GM21390 (cell line): ENCODE data around the gene RPF1.
A peak's percentile ranks its signal among the peaks of the same experiment; 100 is the strongest.
"Not testable (repeated sequence)": the region's sequence is repeated elsewhere in the genome, so short reads cannot be mapped to it uniquely, and the experiment has no call there.

Source experiments
- ATAC-seq: cut with Tn5 transposase; IDR thresholded peaks from one replicate; pipeline ENCODE4 v1.9.1; 2021; ENCODE audit not compliant: unreplicated experiment

RPF1 gene

DNA sequence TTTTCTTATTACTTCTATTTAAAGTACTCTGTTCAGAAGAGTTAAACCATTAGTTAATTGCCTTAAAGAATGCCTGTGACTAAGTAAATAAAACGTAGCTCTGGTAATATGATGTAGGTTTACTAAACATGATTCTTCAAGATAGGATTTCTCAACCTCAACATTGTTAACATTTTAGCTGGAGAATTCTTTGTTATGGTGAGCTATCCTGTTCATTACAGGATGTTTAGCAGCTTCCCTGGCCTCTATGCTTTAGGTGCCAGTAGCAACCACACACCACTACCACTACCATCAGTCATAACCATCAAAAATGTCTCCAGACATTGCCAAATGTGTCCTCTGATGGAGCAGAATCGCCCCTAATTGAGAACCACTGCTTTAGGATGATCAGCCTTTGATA lies 10.7 kb downstream of the RPF1 start:
- no peak for ATAC-seq

GRCh38 chr1:84492726-84493125 lies 13.7 kb downstream of the RPF1 start:
- no peak for ATAC-seq

- ATAC-seq, result no peak
Observed at GRCh38 chr1:84493747-84494146, 14.7 kb downstream of the RPF1 start.

DNA sequence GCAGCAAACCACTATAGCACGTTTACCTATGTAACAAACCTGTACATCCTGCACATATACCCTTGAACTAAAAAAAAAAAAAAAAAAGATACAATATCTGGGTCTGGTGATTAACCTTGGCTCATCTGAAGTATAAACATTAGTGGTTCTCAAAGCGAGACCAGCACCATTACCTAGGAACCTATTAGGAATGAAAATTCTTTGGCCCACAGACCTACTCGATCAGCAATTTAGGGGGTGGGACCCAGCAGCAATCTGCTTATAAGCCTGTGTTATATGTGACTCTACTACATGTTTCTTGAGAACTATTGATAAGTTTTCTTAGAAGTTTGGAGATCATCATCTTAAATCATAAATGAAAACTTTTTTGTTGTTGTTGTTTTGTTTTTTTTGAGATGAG lies 17.4 kb downstream of the RPF1 start:
- no peak for ATAC-seq

GRCh38 chr1:84497631-84498275 lies 18.7 kb downstream of the RPF1 start:
- ATAC-seq, result no peak

- no peak for ATAC-seq
Observed at GRCh38 chr1:84502927-84503326, 23.9 kb downstream of the RPF1 start.

GRCh38 chr1:84504580-84505492 lies 25.8 kb downstream of the RPF1 start:
- no peak for ATAC-seq

GRCh38 chr1:84505493-84506001 lies 26.5 kb downstream of the RPF1 start:
- ATAC-seq, result peak; percentile 31

GRCh38 chr1:84506002-84506728 lies 27.1 kb downstream of the RPF1 start, which contains the start of the genes GNG5 and SPATA1:
Gene GNG5, minus strand, starts transcription at chr1:84506581. Its CDS starts 490 bp downstream, at chr1:84506091.
Gene SPATA1, plus strand, starts transcription at chr1:84506386. Its CDS starts 9,974 bp downstream, at chr1:84516360.
- ATAC-seq, result peak; percentile 79

DNA sequence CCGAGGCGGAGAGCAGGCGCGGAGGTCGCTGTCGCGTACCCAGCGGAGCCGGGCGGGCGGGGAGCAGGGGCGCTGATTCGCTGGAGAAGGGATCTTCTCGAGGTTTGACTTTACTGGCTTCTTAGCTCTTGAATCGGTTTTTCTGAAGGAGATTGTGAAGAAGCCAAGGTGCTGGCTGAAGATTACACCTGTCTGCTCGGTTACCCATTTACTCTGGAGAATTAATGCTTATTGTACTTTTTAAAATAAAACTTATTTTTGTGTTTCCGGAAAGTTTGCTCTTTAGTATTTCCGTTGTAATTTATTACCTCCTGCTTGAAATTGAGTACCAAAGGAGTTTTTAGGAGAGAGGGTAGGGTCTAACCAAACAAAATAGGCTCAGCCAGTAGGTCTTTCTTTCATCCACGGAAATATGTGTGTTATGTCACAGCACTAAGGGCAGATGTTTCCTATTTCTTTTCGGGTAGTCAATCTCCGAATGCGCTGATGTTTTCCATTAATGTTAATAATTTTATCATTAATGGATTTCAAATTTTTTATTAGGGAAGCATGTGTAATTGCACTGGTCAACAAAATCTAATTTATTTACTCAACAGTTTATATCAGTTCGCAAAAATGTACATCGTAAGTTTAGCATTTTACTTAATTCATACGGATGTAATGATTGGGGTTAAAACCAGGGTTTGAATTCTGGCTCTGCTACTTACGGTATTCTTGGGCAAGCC lies 27.8 kb downstream of the RPF1 start:
- no peak for ATAC-seq

DNA sequence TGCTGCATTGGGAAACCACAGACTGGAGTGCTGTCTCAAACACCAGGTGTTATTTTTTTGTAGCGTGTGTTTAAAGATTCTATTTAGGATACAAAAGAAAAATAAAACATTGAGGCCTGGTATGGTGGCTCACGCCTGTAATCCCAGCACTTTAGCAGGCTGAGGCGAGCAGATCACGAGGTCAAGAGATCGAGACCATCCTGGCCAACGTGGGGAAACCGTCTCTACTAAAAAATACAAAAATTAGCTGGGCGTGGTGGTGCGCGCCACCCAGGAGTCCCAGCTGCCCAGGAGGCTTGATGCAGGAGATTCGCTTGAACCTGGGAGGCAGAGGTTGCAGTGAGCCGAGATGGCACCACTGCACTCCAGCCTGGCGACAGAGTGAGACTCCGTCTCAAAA lies 28.8 kb downstream of the RPF1 start:
- ATAC-seq, result not testable (repeated sequence)

- no peak for ATAC-seq
Observed at GRCh38 chr1:84508510-84508909, 29.4 kb downstream of the RPF1 start.

- no peak for ATAC-seq
Observed at GRCh38 chr1:84509029-84509428, 30.0 kb downstream of the RPF1 start.

DNA sequence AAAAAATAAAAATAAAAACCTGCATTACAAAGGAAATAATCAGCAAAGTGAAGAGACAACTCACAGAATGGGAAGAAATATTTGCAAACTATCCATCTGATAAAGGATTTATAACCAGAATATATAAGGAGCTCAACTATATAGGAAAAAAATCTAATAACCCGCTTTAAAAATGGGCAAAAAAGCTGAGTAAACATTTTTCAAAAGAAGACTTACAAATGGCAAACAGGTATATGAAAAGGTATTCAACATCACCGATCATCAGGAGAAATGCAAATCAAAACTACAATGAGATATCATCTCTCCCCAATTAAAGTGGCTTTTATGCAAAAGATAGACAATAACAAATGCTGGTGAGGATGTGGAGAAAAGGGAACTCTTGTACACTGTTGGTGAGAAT lies 31.1 kb downstream of the RPF1 start:
- ATAC-seq, result no peak

- no peak for ATAC-seq
Observed at GRCh38 chr1:84510668-84511067, 31.6 kb downstream of the RPF1 start.

DNA sequence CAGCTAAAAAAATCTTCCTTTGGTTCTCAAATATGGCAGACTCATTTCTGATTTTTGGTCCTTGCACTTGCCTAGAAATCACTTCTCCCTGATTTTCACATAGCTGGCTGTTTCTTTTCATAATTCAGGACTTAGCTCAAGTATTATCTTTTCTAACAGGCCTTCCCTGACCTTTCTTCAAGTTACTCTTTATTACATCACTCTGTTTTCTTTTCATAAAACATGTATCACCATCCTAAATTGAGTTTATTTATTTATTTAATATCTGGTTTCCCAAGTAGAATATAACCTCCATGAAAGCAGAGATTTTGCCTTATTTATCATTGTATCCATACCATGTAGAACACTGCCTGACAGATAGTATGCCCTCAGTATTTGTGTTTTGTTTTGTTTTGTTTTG lies 45.5 kb downstream of the RPF1 start:
- ATAC-seq, result no peak

DNA sequence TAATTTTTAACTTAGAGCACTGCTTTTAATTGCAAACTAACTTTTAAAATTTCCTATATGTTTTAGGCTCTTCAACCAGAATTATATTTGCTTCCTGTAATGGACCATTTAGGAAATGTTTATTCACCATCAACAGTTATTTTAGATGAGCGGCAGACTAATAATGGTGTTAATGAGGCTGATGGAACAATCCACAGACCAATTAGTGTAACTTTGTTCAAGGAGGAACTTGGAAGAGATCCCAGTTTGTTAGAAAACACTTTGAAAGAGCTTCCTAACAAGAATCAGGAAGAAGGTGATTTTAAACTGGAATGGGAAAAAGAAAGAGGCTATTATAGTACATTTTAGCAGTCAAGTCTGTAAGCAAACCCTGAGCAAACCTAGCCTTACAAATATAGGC lies 46.7 kb downstream of the RPF1 start:
- ATAC-seq, result no peak

DNA sequence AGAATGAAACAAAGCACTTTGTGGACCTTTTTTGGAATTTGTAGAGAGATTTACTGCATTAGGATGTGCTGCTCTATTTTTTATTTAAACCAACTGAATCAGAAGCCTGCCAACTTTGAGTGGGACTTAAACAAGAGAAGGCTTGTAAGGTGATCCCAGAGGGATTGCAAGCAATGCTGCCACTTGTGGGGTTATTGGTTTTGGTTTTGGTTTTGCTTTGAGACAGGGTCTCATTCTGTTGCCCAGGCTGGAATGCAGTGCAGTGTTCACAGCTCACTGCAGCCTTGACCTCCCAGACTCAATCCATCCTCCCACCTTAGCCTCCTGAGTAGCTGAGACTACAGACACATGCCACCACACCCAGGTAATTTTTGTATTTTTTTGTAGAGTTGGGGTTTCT lies 59.5 kb downstream of the RPF1 start:
- ATAC-seq, result peak; percentile 67

DNA sequence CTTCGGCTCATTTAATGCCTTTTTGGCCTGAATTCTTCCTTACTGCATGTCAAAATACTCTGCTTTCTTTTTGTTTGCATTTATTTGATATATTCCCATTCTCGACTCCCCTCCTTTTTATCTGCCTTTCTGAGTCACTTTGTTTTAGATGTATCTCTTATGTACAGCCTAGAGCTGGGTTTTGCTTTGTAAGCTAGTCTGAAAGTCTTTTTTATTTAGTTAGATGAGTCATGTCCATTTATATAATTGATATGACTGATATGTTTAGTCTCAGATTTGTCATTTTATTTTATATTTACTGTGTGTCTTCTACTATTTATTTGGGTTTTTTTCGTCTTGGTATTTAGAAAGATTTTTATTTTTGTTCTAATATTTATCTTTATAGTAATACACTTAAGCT lies 60.9 kb downstream of the RPF1 start:
- no peak for ATAC-seq

- no peak for ATAC-seq
Observed at GRCh38 chr1:84540759-84541158, 61.7 kb downstream of the RPF1 start.

DNA sequence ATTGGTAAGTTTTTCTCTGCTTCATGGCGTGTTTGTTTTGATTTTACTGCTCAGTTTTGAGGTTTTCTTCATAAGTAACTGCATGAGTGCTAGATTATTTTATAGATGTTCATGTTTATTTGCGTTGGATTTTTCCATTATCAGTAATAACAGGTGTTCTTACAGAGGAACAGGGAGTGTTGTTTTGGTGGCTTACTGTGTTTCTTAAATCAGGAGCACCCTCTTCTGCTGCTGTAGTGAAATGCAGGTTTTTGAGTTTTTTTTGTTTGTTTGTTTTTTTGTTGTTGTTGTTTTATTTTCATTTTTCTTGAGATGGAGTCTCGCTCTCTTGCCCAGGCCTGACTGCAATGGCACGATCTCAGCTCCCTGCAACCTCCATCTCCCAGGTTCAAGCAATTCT lies 62.6 kb downstream of the RPF1 start:
- ATAC-seq, result no peak
